PC-3 (cell line): ENCODE measurements around the gene PAOX.

ENCODE experiments used
- EZH2 ChIP-seq: fragments of 300-600 bp; sonication (generic); IDR thresholded peaks from one replicate; pipeline ENCODE4 v1.6.1; 2017; ENCODE audit warnings: antibody characterized with exemption, mild to moderate bottlenecking, low read length; ENCODE audit not compliant: unreplicated experiment
- TF ChIP-seq, protein P1 (sequence below): fragments of 300-600 bp; sonication (generic); conservative IDR thresholded peaks from 2 replicates; pipeline ENCODE4 v1.5.1; 2017; ENCODE audit warnings: antibody characterized with exemption, low read depth, mild to moderate bottlenecking, low read length

DNA sequence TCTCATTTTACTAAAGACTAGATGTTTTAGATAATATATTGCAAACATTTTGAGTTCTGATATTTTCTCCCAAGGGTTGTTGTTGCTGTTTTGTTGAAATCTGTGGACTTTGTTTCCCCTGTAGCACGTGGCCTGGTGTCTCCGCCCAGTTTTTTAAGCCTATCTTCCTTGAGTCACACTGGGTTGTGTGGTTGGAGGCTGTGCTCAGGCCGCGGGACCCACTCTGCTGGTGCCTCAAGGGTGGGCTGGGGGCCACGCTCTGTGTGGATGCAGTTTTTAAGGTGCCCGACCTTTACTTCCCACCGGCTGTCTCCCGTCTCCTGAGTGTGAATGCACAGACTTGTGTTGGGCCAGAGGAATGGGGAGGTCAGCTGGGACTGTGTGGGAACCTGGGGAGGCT is 36.1 kb upstream of the PAOX start:
- TF ChIP-seq, protein P1, sequence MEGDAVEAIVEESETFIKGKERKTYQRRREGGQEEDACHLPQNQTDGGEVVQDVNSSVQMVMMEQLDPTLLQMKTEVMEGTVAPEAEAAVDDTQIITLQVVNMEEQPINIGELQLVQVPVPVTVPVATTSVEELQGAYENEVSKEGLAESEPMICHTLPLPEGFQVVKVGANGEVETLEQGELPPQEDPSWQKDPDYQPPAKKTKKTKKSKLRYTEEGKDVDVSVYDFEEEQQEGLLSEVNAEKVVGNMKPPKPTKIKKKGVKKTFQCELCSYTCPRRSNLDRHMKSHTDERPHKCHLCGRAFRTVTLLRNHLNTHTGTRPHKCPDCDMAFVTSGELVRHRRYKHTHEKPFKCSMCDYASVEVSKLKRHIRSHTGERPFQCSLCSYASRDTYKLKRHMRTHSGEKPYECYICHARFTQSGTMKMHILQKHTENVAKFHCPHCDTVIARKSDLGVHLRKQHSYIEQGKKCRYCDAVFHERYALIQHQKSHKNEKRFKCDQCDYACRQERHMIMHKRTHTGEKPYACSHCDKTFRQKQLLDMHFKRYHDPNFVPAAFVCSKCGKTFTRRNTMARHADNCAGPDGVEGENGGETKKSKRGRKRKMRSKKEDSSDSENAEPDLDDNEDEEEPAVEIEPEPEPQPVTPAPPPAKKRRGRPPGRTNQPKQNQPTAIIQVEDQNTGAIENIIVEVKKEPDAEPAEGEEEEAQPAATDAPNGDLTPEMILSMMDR = no peak
- TF ChIP-seq EZH2 = no peak
